CD4-positive, alpha-beta T cell treated with Interferon gamma for 1 hour (primary cell): ENCODE results near the gene NHERF1.

Source experiments
- DNase-seq: peaks from one replicate; pipeline ENCODE4 v3.0.0-alpha.2; 2020

Gene NHERF1

GRCh38 chr17:74769856-74770497, 21.5 kb downstream of the NHERF1 start:
- no peak for DNase-seq

- DNase-seq: peak; percentile 74
These were observed 22.3 kb downstream of the NHERF1 start for GRCh38 chr17:74770498-74771318.

GRCh38 chr17:74771319-74771914, 23.0 kb downstream of the NHERF1 start:
- DNase-seq: no peak

GRCh38 chr17:74772053-74772452, 23.6 kb downstream of the NHERF1 start:
- DNase-seq: no peak

GRCh38 chr17:74773414-74773813, 25.0 kb downstream of the NHERF1 start:
- DNase-seq: no peak

- no peak for DNase-seq
These were observed 25.5 kb downstream of the NHERF1 start for GRCh38 chr17:74773871-74774286.

GRCh38 chr17:74775409-74776043, 27.1 kb downstream of the NHERF1 start:
- no peak for DNase-seq

- DNase-seq: peak; percentile 97
These were observed 27.9 kb downstream of the NHERF1 start, which contains the start of gene NAT9 for GRCh38 chr17:74776044-74776962. NAT9 (minus strand) TSS chr17:74776345; CDS start chr17:74775698, 647 bp downstream.

GRCh38 chr17:74776990-74777389, 28.6 kb downstream of the NHERF1 start:
- DNase-seq: no peak

- DNase-seq: no peak
These were observed 29.6 kb downstream of the NHERF1 start for GRCh38 chr17:74777901-74778515.

GRCh38 chr17:74778960-74779359, 30.5 kb downstream of the NHERF1 start:
- DNase-seq: no peak

GRCh38 chr17:74779501-74779900, 31.1 kb downstream of the NHERF1 start:
- DNase-seq: no peak

- DNase-seq: peak; percentile 82
These were observed 31.5 kb downstream of the NHERF1 start for GRCh38 chr17:74779948-74780400.

GRCh38 chr17:74780443-74781238, 32.2 kb downstream of the NHERF1 start:
- peak; percentile 43 for DNase-seq

- no peak for DNase-seq
These were observed 34.1 kb downstream of the NHERF1 start for GRCh38 chr17:74782571-74782970.

- no peak for DNase-seq
These were observed 35.8 kb downstream of the NHERF1 start for GRCh38 chr17:74784125-74784810.

- no peak for DNase-seq
These were observed 36.9 kb downstream of the NHERF1 start for GRCh38 chr17:74785096-74785980.

GRCh38 chr17:74785981-74786360, 37.5 kb downstream of the NHERF1 start:
- no peak for DNase-seq

GRCh38 chr17:74786431-74787055, 38.1 kb downstream of the NHERF1 start:
- DNase-seq: peak; percentile 59
